ENCODE results near the gene SNRPD1. TPM values are rescaled to one million over a fixed set of nuclear protein-coding genes. Genes with fewer than 3 reads are reported as not detected.

SNRPD1 gene
- total RNA-seq, 4 donors from 2014 or later: 4.7 to 16.9 (median 14.1) TPM

- no peak for DNase-seq
- Histone ChIP-seq H3K4me1 (no peaks in the 10 kb centered on the region), H3K27me3 (no peaks in the 10 kb centered on the region), H3K27ac (no peak overlapping the region), H3K36me3 (peaks cover 0 to 63% of the 10 kb centered on the region in 2 donors), H3K9me3 (no peaks in the 10 kb centered on the region), H3K4me3 (no peak overlapping the region)
- intact Hi-C loops (cut with DNase I; ENCODE audit: low total_unique reads): no loop called here
- ATAC-seq: no peak
- in situ Hi-C loops (cut with MboI; ENCODE audit: low sequenced_read_pairs in 4 of 4): no loop called here
- TF ChIP-seq, protein P1, sequence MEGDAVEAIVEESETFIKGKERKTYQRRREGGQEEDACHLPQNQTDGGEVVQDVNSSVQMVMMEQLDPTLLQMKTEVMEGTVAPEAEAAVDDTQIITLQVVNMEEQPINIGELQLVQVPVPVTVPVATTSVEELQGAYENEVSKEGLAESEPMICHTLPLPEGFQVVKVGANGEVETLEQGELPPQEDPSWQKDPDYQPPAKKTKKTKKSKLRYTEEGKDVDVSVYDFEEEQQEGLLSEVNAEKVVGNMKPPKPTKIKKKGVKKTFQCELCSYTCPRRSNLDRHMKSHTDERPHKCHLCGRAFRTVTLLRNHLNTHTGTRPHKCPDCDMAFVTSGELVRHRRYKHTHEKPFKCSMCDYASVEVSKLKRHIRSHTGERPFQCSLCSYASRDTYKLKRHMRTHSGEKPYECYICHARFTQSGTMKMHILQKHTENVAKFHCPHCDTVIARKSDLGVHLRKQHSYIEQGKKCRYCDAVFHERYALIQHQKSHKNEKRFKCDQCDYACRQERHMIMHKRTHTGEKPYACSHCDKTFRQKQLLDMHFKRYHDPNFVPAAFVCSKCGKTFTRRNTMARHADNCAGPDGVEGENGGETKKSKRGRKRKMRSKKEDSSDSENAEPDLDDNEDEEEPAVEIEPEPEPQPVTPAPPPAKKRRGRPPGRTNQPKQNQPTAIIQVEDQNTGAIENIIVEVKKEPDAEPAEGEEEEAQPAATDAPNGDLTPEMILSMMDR (IDR thresholded peaks at IDR 0.05 in 4 of 5, conservative IDR thresholded peaks at IDR 0.05 in 1 of 5): no peak
- TF ChIP-seq POLR2A (IDR thresholded peaks at IDR 0.05): no peak
Measured at GRCh38 chr18:21629089-21629832, 17.1 kb downstream of the SNRPD1 start.

GRCh38 chr18:21632393-21632792, 20.3 kb downstream of the SNRPD1 start:
- no peak overlapping the region for H3K4me3 ChIP-seq
- H3K9me3 ChIP-seq: no peaks in the 10 kb centered on the region
- ATAC-seq (no peak), DNase-seq (no peak)
- no peaks in the 10 kb centered on the region for H3K27me3 ChIP-seq
- TF ChIP-seq, protein P1 (IDR thresholded peaks at IDR 0.05 in 4 of 5, conservative IDR thresholded peaks at IDR 0.05 in 1 of 5): no peak
- TF ChIP-seq POLR2A (IDR thresholded peaks at IDR 0.05): no peak
- intact Hi-C loops (cut with DNase I; ENCODE audit: low total_unique reads): no loop called here
- in situ Hi-C loops (cut with MboI; ENCODE audit: low sequenced_read_pairs in 4 of 4): no loop called here
- H3K27ac ChIP-seq: no peak overlapping the region
- H3K36me3 ChIP-seq: peaks cover 0 to 35% of the 10 kb centered on the region in 2 donors
- no peaks in the 10 kb centered on the region for H3K4me1 ChIP-seq

- peaks cover 0 to 16% of the 10 kb centered on the region in 2 donors for H3K36me3 ChIP-seq
- H3K27me3 ChIP-seq: no peaks in the 10 kb centered on the region
- H3K27ac ChIP-seq: no peak overlapping the region
- ATAC-seq (no peak), DNase-seq (no peak)
- in situ Hi-C loops (cut with MboI; ENCODE audit: low sequenced_read_pairs in 4 of 4): no loop called here
- no peak overlapping the region for H3K4me3 ChIP-seq
- intact Hi-C loops (cut with DNase I; ENCODE audit: low total_unique reads): no loop called here
- TF ChIP-seq, protein P1 (IDR thresholded peaks at IDR 0.05 in 4 of 5, conservative IDR thresholded peaks at IDR 0.05 in 1 of 5): no peak
- no peak for TF ChIP-seq POLR2A (IDR thresholded peaks at IDR 0.05)
- H3K4me1 ChIP-seq: no peaks in the 10 kb centered on the region
- H3K9me3 ChIP-seq: no peaks in the 10 kb centered on the region
Measured at GRCh38 chr18:21634588-21635199, 22.6 kb downstream of the SNRPD1 start.

DNA sequence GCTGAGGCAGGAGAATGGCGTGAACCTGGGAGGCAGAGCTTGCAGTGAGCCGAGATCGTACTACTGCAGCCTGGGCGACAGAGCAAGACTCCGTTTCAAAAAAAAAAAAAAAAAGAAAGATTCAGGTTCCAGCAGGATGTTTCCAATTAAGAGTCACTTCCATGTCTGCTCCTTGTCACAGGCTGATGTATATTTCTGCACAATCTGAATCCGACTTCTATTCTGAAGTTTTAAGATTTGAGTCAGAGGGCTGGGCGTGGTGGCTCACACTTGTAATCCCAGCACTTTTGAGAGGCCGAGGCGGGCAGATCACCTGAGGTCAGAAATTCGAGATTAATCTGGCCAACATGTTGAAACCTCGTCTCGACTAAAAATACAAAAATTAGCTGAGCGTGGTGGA, 24.7 kb downstream of the SNRPD1 start:
- Histone ChIP-seq H3K4me1 (no peaks in the 10 kb centered on the region), H3K36me3 (peaks cover 0 to 6% of the 10 kb centered on the region in 2 donors), H3K27ac (no peak overlapping the region), H3K27me3 (no peaks in the 10 kb centered on the region), H3K4me3 (no peak overlapping the region), H3K9me3 (no peaks in the 10 kb centered on the region)
- DNase-seq (no peak), ATAC-seq (no peak)
- intact Hi-C loops (cut with DNase I; ENCODE audit: low total_unique reads) (no loop called here), in situ Hi-C loops (cut with MboI; ENCODE audit: low sequenced_read_pairs in 4 of 4) (no loop called here)
- TF ChIP-seq, protein P1 (IDR thresholded peaks at IDR 0.05 in 4 of 5, conservative IDR thresholded peaks at IDR 0.05 in 1 of 5): no peak
- no peak for TF ChIP-seq POLR2A (IDR thresholded peaks at IDR 0.05)
